Memory B cell (primary cell): ENCODE data around the gene CDH7.

ENCODE experiments used
- ATAC-seq: fragments of 150-1000 bp; cut with Tn5 transposase; 2 replicates; pipeline ENCODE4 v1.10.0; 2021; ENCODE audit warnings: low read depth, mild to moderate bottlenecking, moderate library complexity
- DNase-seq, 2 donors: peaks; one replicate each; pipeline ENCODE4 v3.0.0; 2022; ENCODE audit warnings: low spot score in 2 of 2
- H3K27ac Mint-ChIP-seq: one replicate; pipeline ENCODE4 v1.8.0; 2022; ENCODE audit warnings: mild to moderate bottlenecking, moderate library complexity, mixed read lengths
- H3K27me3 Mint-ChIP-seq: one replicate; pipeline ENCODE4 v1.8.0; 2022; ENCODE audit warnings: mixed read lengths
- H3K36me3 Mint-ChIP-seq: one replicate; pipeline ENCODE4 v1.8.0; 2022; ENCODE audit warnings: mild to moderate bottlenecking, mixed read lengths
- H3K4me1 Mint-ChIP-seq: one replicate; pipeline ENCODE4 v1.8.0; 2022; ENCODE audit warnings: mixed read lengths
- H3K4me3 Mint-ChIP-seq: one replicate; pipeline ENCODE4 v1.8.0; 2022; ENCODE audit warnings: mild to moderate bottlenecking, moderate library complexity, mixed read lengths
- H3K9me3 Mint-ChIP-seq: one replicate; pipeline ENCODE4 v1.8.0; 2022; ENCODE audit warnings: mixed read lengths

The CDH7 gene

GRCh38 chr18:65792456-65793074, 41.8 kb downstream of the CDH7 start:
- Mint-ChIP-seq H3K36me3 (no peaks in the 10 kb centered on the region), H3K4me1 (no peaks in the 10 kb centered on the region), H3K27ac (no peak overlapping the region), H3K9me3 (no peaks in the 10 kb centered on the region), H3K27me3 (no peaks in the 10 kb centered on the region), H3K4me3 (no peak overlapping the region)
- ATAC-seq (no peak), DNase-seq (no peak)

GRCh38 chr18:65808759-65809158, 57.9 kb downstream of the CDH7 start:
- H3K36me3 Mint-ChIP-seq, result no peaks in the 10 kb centered on the region
- no peaks in the 10 kb centered on the region for H3K9me3 Mint-ChIP-seq
- DNase-seq, result no peak
- no peaks in the 10 kb centered on the region for H3K4me1 Mint-ChIP-seq
- no peaks in the 10 kb centered on the region for H3K27me3 Mint-ChIP-seq
- no peak overlapping the region for H3K4me3 Mint-ChIP-seq
- H3K27ac Mint-ChIP-seq, result no peak overlapping the region
- no peak for ATAC-seq

- DNase-seq (no peak), ATAC-seq (no peak)
- Mint-ChIP-seq H3K4me1 (no peaks in the 10 kb centered on the region), H3K36me3 (no peaks in the 10 kb centered on the region), H3K27ac (no peak overlapping the region), H3K27me3 (no peaks in the 10 kb centered on the region), H3K9me3 (no peaks in the 10 kb centered on the region), H3K4me3 (no peak overlapping the region)
Observed at GRCh38 chr18:65811307-65811706, 60.5 kb downstream of the CDH7 start.

GRCh38 chr18:65815506-65815905, 64.7 kb downstream of the CDH7 start:
- Mint-ChIP-seq H3K27me3 (no peaks in the 10 kb centered on the region), H3K4me1 (no peaks in the 10 kb centered on the region), H3K36me3 (no peaks in the 10 kb centered on the region), H3K4me3 (no peak overlapping the region), H3K27ac (no peak overlapping the region), H3K9me3 (no peaks in the 10 kb centered on the region)
- ATAC-seq (no peak), DNase-seq (no peak)

- H3K4me1 Mint-ChIP-seq, result no peaks in the 10 kb centered on the region
- H3K4me3 Mint-ChIP-seq, result no peak overlapping the region
- ATAC-seq (no peak), DNase-seq (no peak)
- H3K27ac Mint-ChIP-seq, result no peak overlapping the region
- no peaks in the 10 kb centered on the region for H3K27me3 Mint-ChIP-seq
- H3K36me3 Mint-ChIP-seq, result no peaks in the 10 kb centered on the region
- no peaks in the 10 kb centered on the region for H3K9me3 Mint-ChIP-seq
Observed at GRCh38 chr18:65817178-65817577, 66.4 kb downstream of the CDH7 start.

- H3K4me3 Mint-ChIP-seq, result no peak overlapping the region
- no peaks in the 10 kb centered on the region for H3K36me3 Mint-ChIP-seq
- no peaks in the 10 kb centered on the region for H3K27me3 Mint-ChIP-seq
- DNase-seq, result no peak
- H3K9me3 Mint-ChIP-seq, result no peaks in the 10 kb centered on the region
- ATAC-seq, result no peak
- no peak overlapping the region for H3K27ac Mint-ChIP-seq
- no peaks in the 10 kb centered on the region for H3K4me1 Mint-ChIP-seq
Observed at GRCh38 chr18:65821911-65822310, 71.1 kb downstream of the CDH7 start.

GRCh38 chr18:65822826-65823225, 72.0 kb downstream of the CDH7 start:
- H3K36me3 Mint-ChIP-seq, result no peaks in the 10 kb centered on the region
- no peak for ATAC-seq
- no peaks in the 10 kb centered on the region for H3K27me3 Mint-ChIP-seq
- no peaks in the 10 kb centered on the region for H3K4me1 Mint-ChIP-seq
- H3K9me3 Mint-ChIP-seq, result no peaks in the 10 kb centered on the region
- DNase-seq, result no peak
- no peak overlapping the region for H3K4me3 Mint-ChIP-seq
- no peak overlapping the region for H3K27ac Mint-ChIP-seq

- DNase-seq, result no peak
- no peak overlapping the region for H3K27ac Mint-ChIP-seq
- no peaks in the 10 kb centered on the region for H3K9me3 Mint-ChIP-seq
- no peak overlapping the region for H3K4me3 Mint-ChIP-seq
- ATAC-seq, result no peak
- H3K4me1 Mint-ChIP-seq, result no peaks in the 10 kb centered on the region
- H3K27me3 Mint-ChIP-seq, result no peaks in the 10 kb centered on the region
- no peaks in the 10 kb centered on the region for H3K36me3 Mint-ChIP-seq
Observed at GRCh38 chr18:65827444-65827843, 76.6 kb downstream of the CDH7 start.

- Mint-ChIP-seq H3K36me3 (no peaks in the 10 kb centered on the region), H3K9me3 (peaks cover 4% of the 10 kb centered on the region), H3K4me1 (no peaks in the 10 kb centered on the region), H3K4me3 (no peak overlapping the region), H3K27ac (no peak overlapping the region), H3K27me3 (no peaks in the 10 kb centered on the region)
- no peak for DNase-seq
- no peak for ATAC-seq
Observed at GRCh38 chr18:65835881-65836280, 85.1 kb downstream of the CDH7 start.

- H3K4me3 Mint-ChIP-seq, result no peak overlapping the region
- DNase-seq, result no peak
- no peaks in the 10 kb centered on the region for H3K27me3 Mint-ChIP-seq
- no peak overlapping the region for H3K27ac Mint-ChIP-seq
- no peaks in the 10 kb centered on the region for H3K9me3 Mint-ChIP-seq
- H3K36me3 Mint-ChIP-seq, result no peaks in the 10 kb centered on the region
- no peak for ATAC-seq
- H3K4me1 Mint-ChIP-seq, result no peaks in the 10 kb centered on the region
Observed at GRCh38 chr18:65846107-65846506, 95.3 kb downstream of the CDH7 start.

- ATAC-seq (no peak), DNase-seq (no peak)
- Mint-ChIP-seq H3K27me3 (no peaks in the 10 kb centered on the region), H3K4me3 (no peak overlapping the region), H3K9me3 (no peaks in the 10 kb centered on the region), H3K36me3 (no peaks in the 10 kb centered on the region), H3K4me1 (no peaks in the 10 kb centered on the region), H3K27ac (no peak overlapping the region)
Observed at GRCh38 chr18:65852273-65852672, 101.5 kb downstream of the CDH7 start.

- no peak for ATAC-seq
- H3K4me3 Mint-ChIP-seq, result no peak overlapping the region
- H3K27ac Mint-ChIP-seq, result no peak overlapping the region
- H3K36me3 Mint-ChIP-seq, result no peaks in the 10 kb centered on the region
- no peaks in the 10 kb centered on the region for H3K9me3 Mint-ChIP-seq
- no peaks in the 10 kb centered on the region for H3K4me1 Mint-ChIP-seq
- H3K27me3 Mint-ChIP-seq, result no peaks in the 10 kb centered on the region
- DNase-seq, result no peak
Observed at GRCh38 chr18:65859075-65859474, 108.3 kb downstream of the CDH7 start.

- Mint-ChIP-seq H3K36me3 (no peaks in the 10 kb centered on the region), H3K4me3 (no peak overlapping the region), H3K4me1 (no peaks in the 10 kb centered on the region), H3K9me3 (peaks cover 3% of the 10 kb centered on the region), H3K27me3 (no peaks in the 10 kb centered on the region), H3K27ac (no peak overlapping the region)
- no peak for DNase-seq
- no peak for ATAC-seq
Observed at GRCh38 chr18:65869527-65869926, 118.7 kb downstream of the CDH7 start.

GRCh38 chr18:65876310-65876709, 125.5 kb downstream of the CDH7 start:
- Mint-ChIP-seq H3K36me3 (no peaks in the 10 kb centered on the region), H3K4me3 (no peak overlapping the region), H3K9me3 (peaks cover 2% of the 10 kb centered on the region), H3K4me1 (no peaks in the 10 kb centered on the region), H3K27ac (no peak overlapping the region), H3K27me3 (no peaks in the 10 kb centered on the region)
- no peak for DNase-seq
- ATAC-seq, result no peak

- Mint-ChIP-seq H3K9me3 (peaks cover 1% of the 10 kb centered on the region), H3K36me3 (no peaks in the 10 kb centered on the region), H3K4me3 (no peak overlapping the region), H3K27me3 (no peaks in the 10 kb centered on the region), H3K4me1 (no peaks in the 10 kb centered on the region), H3K27ac (no peak overlapping the region)
- no peak for DNase-seq
- ATAC-seq, result no peak
Observed at GRCh38 chr18:65897292-65897691, 146.5 kb downstream of the CDH7 start.
